GM23338 (cell line): ENCODE measurements around the gene KCTD18. TPM values are rescaled to one million over a fixed set of nuclear protein-coding genes. Genes with fewer than 3 reads are reported as not detected.

ENCODE experiments used
- ATAC-seq: fragments of 200-7000 bp; cut with Tn5 transposase; 3 replicates; pipeline ENCODE4 v1.9.1; 2020
- DNase-seq: peaks from one replicate; pipeline ENCODE4 v3.0.0-alpha.2; 2015; ENCODE audit warnings: low spot score
- H2AFZ ChIP-seq: fragments of 200-600 bp; sonication (generic); 2 replicates; pipeline ENCODE4 v1.8.0; 2016; ENCODE audit warnings: antibody characterized with exemption, mild to moderate bottlenecking, moderate library complexity
- H3F3A ChIP-seq: fragments of 200-600 bp; sonication (generic); replicated peaks from 2 replicates; pipeline ENCODE4 v1.8.0; 2017; ENCODE audit warnings: antibody characterized with exemption, mixed run types, low read depth
- H3K27ac ChIP-seq: fragments of 200-600 bp; sonication (generic); 2 replicates; pipeline ENCODE4 v1.6.1; 2016; ENCODE audit warnings: low read depth
- H3K27me3 ChIP-seq: fragments of 200-600 bp; sonication (generic); 2 replicates; pipeline ENCODE4 v1.8.0; 2016; ENCODE audit warnings: mild to moderate bottlenecking, mixed run types, moderate library complexity; ENCODE audit not compliant: insufficient read depth
- H3K36me3 ChIP-seq: fragments of 200-600 bp; sonication (generic); 2 replicates; pipeline ENCODE4 v1.8.0; 2016; ENCODE audit warnings: mild to moderate bottlenecking; ENCODE audit not compliant: insufficient read depth
- H3K4me1 ChIP-seq: fragments of 200-600 bp; sonication (generic); 2 replicates; pipeline ENCODE4 v1.8.0; 2016; ENCODE audit warnings: mild to moderate bottlenecking, moderate library complexity; ENCODE audit not compliant: insufficient read depth
- H3K4me2 ChIP-seq: fragments of 200-600 bp; sonication (generic); 2 replicates; pipeline ENCODE4 v1.7.1; 2017; ENCODE audit warnings: mixed run types
- H3K4me3 ChIP-seq: fragments of 200-600 bp; sonication (generic); 2 replicates; pipeline ENCODE4 v1.6.1; 2016; ENCODE audit warnings: mixed run types
- H3K79me2 ChIP-seq: fragments of 200-600 bp; sonication (generic); replicated peaks from 2 replicates; pipeline ENCODE4 v1.8.0; 2017; ENCODE audit warnings: mild to moderate bottlenecking; ENCODE audit not compliant: insufficient read depth
- H3K9me2 ChIP-seq: fragments of 200-600 bp; sonication (generic); 2 replicates; pipeline ENCODE4 v1.8.0; 2017; ENCODE audit not compliant: insufficient read depth
- H4K20me1 ChIP-seq: fragments of 200-600 bp; sonication (generic); replicated peaks from 2 replicates; pipeline ENCODE4 v1.8.0; 2017; ENCODE audit warnings: mild to moderate bottlenecking; ENCODE audit not compliant: insufficient read depth
- H3K27ac Mint-ChIP-seq: 2 replicates; pipeline ENCODE4 v1.8.0; 2020; ENCODE audit warnings: inconsistent platforms, mild to moderate bottlenecking, moderate library complexity, mixed read lengths
- H3K27me3 Mint-ChIP-seq: 3 replicates; pipeline ENCODE4 v1.8.0; 2022; ENCODE audit warnings: low read depth, mild to moderate bottlenecking, moderate library complexity, mixed read lengths, inconsistent platforms; ENCODE audit not compliant: insufficient read depth, poor library complexity
- H3K36me3 Mint-ChIP-seq: 3 replicates; pipeline ENCODE4 v1.8.0; 2021; ENCODE audit warnings: low read depth, mild to moderate bottlenecking, inconsistent platforms, moderate library complexity, mixed read lengths
- H3K4me1 Mint-ChIP-seq: 3 replicates; pipeline ENCODE4 v1.8.0; 2020; ENCODE audit warnings: mild to moderate bottlenecking, inconsistent platforms, mixed read lengths
- H3K4me3 Mint-ChIP-seq: 3 replicates; pipeline ENCODE4 v1.8.0; 2021; ENCODE audit warnings: moderate library complexity, mild to moderate bottlenecking, inconsistent platforms, mixed read lengths
- H3K9me3 Mint-ChIP-seq: 3 replicates; pipeline ENCODE4 v1.8.0; 2020; ENCODE audit warnings: moderate library complexity, mild to moderate bottlenecking, inconsistent platforms, mixed read lengths
- CTCF ChIP-seq, 2 experiments: fragments of 200-600 bp in 1 of 2; sonication (generic) in 1 of 2; conservative IDR thresholded peaks; 2 replicates each; pipeline versions ENCODE4 v1.5.1 to v1.6.1; 2016 to 2017; ENCODE audit warnings: antibody characterized with exemption in 2 of 2, low read depth in 2 of 2, mild to moderate bottlenecking in 2 of 2, moderate library complexity in 1 of 2
- ETS1 ChIP-seq: IDR thresholded peaks from 2 replicates; pipeline ENCODE4 v1.6.1; 2016; ENCODE audit warnings: antibody characterized with exemption
- EZH2 ChIP-seq: fragments of 200-600 bp; sonication (generic); IDR thresholded peaks from one replicate; pipeline ENCODE4 v1.8.0; 2017; ENCODE audit warnings: antibody characterized with exemption, mild to moderate bottlenecking, low read depth; ENCODE audit not compliant: unreplicated experiment
- EZH2phosphoT487 ChIP-seq: fragments of 200-600 bp; sonication (generic); IDR thresholded peaks from one replicate; pipeline ENCODE4 v1.8.1; 2018; ENCODE audit warnings: antibody characterized with exemption; ENCODE audit not compliant: unreplicated experiment
- JUNB ChIP-seq: IDR thresholded peaks from one replicate; pipeline ENCODE4 v1.6.1; 2016; ENCODE audit warnings: antibody characterized with exemption; ENCODE audit not compliant: unreplicated experiment
- POLR2AphosphoS5 ChIP-seq: IDR thresholded peaks from 2 replicates; pipeline ENCODE4 v1.6.1; 2016; ENCODE audit warnings: antibody characterized with exemption, low read depth
- REST ChIP-seq: IDR thresholded peaks from one replicate; pipeline ENCODE4 v1.6.1; 2018; ENCODE audit warnings: antibody characterized with exemption; ENCODE audit not compliant: unreplicated experiment
- ZNF331 ChIP-seq: fragments of 250-450 bp; sonication (Bioruptor Pico); IDR thresholded peaks from 2 replicates; pipeline ENCODE4 v1.5.0; 2020; ENCODE audit warnings: low read depth, mild to moderate bottlenecking, moderate library complexity
- ZNF462 ChIP-seq: fragments of 250-450 bp; sonication (Bioruptor Pico); IDR thresholded peaks from 2 replicates; pipeline ENCODE4 v1.5.0; 2020; ENCODE audit warnings: mild to moderate bottlenecking, moderate library complexity
- polyA plus RNA-seq: library from polyadenylated mRNA; unstranded; fragments of >200 nt; fragmentation: Nextera tagmentation; extraction: Ambion mirVana; gene quantifications from 2 replicates; pipeline ENCODE4 v1.2.1, GENCODE V29; 2016
- total RNA-seq: library from RNA; depleted of rRNA; stranded (reverse); fragments of >200 nt; shearing (Covaris generic); gene quantifications from 2 replicates; pipeline ENCODE4 v1.2.3, GENCODE V29; 2014

The KCTD18 gene
- total and polyA plus RNA-seq, 2 experiments from 2014 or later, result 3.3 to 4.7 TPM

GRCh38 chr2:200452377-200452776 is 57.5 kb downstream of the KCTD18 start:
- no peaks in the 10 kb centered on the region for H3K27me3 ChIP-seq
- H3K4me2 ChIP-seq, result no peak overlapping the region
- ATAC-seq, result no peak
- no peaks in the 10 kb centered on the region for H3F3A ChIP-seq
- H3K9me3 Mint-ChIP-seq, result no peaks in the 10 kb centered on the region
- H3K36me3 Mint-ChIP-seq, result peaks cover 46% of the 10 kb centered on the region
- no peaks in the 10 kb centered on the region for H3K9me2 ChIP-seq
- H3K27me3 Mint-ChIP-seq, result peaks cover 7% of the 10 kb centered on the region
- peaks cover 6% of the 10 kb centered on the region; the same call in 1 of the 2 replicates for H4K20me1 ChIP-seq
- H3K79me2 ChIP-seq, result no peaks in the 10 kb centered on the region; the same call in none of the 2 replicates
- no peak overlapping the region for H2AFZ ChIP-seq
- H3K4me1 Mint-ChIP-seq, result peaks cover 16% of the 10 kb centered on the region
- TF ChIP-seq REST, result no peak
- TF ChIP-seq JUNB, result no peak
- TF ChIP-seq ETS1, result no peak
- TF ChIP-seq EZH2phosphoT487, result no peak
- TF ChIP-seq EZH2, result no peak
- no peak for TF ChIP-seq ZNF331 (CRISPR knock-in tag)
- TF ChIP-seq CTCF (conservative IDR thresholded peaks at IDR 0.05; ENCODE audit: low read depth in 2 of 2), result no peak
- no peak for TF ChIP-seq ZNF462 (CRISPR knock-in tag)
- no peak for TF ChIP-seq POLR2AphosphoS5
- H3K27ac ChIP-seq, result peak overlapping the region; percentile 52; the same call in 1 of the 2 replicates
- H3K36me3 ChIP-seq, result peaks cover 14% of the 10 kb centered on the region; the same call in 1 of the 2 replicates
- peaks cover 7% of the 10 kb centered on the region for H3K4me1 ChIP-seq
- no peak overlapping the region for H3K4me3 Mint-ChIP-seq
- no peak overlapping the region for H3K27ac Mint-ChIP-seq
- no peak overlapping the region for H3K4me3 ChIP-seq
- no peak for DNase-seq
